ENCODE data around the gene PDZRN4. TPM values are rescaled to one million over a fixed set of nuclear protein-coding genes. Genes with fewer than 3 reads are reported as not detected.

The PDZRN4 gene
- polyA plus RNA-seq, 3 donors, result not detected

DNA sequence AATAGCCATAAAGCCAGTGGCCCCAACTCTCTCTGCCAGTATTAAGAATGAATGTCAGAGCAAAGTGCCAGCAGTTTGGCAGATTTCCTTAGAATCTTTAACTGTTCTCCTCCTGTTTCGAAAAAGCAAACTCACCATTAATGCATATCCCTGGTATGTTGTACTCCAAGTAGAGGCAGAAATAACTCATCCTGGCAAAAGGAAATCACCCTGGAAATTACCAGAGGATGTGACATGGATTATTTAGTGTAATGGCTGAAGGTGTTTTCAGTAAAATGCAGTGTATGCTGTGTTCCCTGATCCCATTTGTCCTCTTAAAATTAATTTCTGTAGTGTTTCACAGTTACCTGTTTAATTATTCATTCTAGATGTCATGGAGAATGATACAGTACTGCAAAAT, 105.3 kb downstream of the PDZRN4 start:
- H3K4me2 ChIP-seq (replicated peaks; ENCODE audit: extremely low read depth, low read length, poor library complexity, severe bottlenecking), result no peak overlapping the region
- no peak for DNase-seq
- no peaks in the 10 kb centered on the region for H3K79me2 ChIP-seq (ENCODE audit: insufficient read depth, low read length)
- Mint-ChIP-seq H3K9me3 (peaks cover 0 to 3% (median 0%) of the 10 kb centered on the region in 7 donors), H3K36me3 (no peaks in the 10 kb centered on the region), H3K27ac (no peak overlapping the region), H3K4me3 (no peak overlapping the region), H3K27me3 (ENCODE audit: low read depth in 3 of 3) (peaks cover 0 to 4% (median 2%) of the 10 kb centered on the region in 3 donors), H3K4me1 (no peaks in the 10 kb centered on the region)
- no peak overlapping the region for H3K27ac ChIP-seq (ENCODE audit: low read depth in 1 of 2, low read length in 2 of 2)
- H3K4me1 ChIP-seq (ENCODE audit: control insufficient read depth in 1 of 2, insufficient read depth in 2 of 2, low read length in 2 of 2), result no peaks in the 10 kb centered on the region
- no peaks in the 10 kb centered on the region for H3K36me3 ChIP-seq (replicated peaks in 1 of 2; ENCODE audit: control insufficient read depth in 1 of 2, insufficient read depth in 2 of 2, low read length in 2 of 2)
- no peaks in the 10 kb centered on the region for H3K9me3 ChIP-seq (replicated peaks in 1 of 2; ENCODE audit: control insufficient read depth in 1 of 2, insufficient read depth in 1 of 2, low read length in 2 of 2)
- no peak overlapping the region for H3K9ac ChIP-seq (ENCODE audit: insufficient read depth, low read length, poor library complexity, severe bottlenecking)
- no peak for TF ChIP-seq CTCF (IDR thresholded peaks at IDR 0.05)
- no peaks in the 10 kb centered on the region for H3K27me3 ChIP-seq (ENCODE audit: control insufficient read depth in 2 of 2, insufficient read depth in 2 of 2, low read length in 2 of 2)
- no peaks in the 10 kb centered on the region for H4K20me1 ChIP-seq (ENCODE audit: insufficient read depth, low read length)
- no peak overlapping the region for H2AFZ ChIP-seq (ENCODE audit: insufficient read depth, low read depth, low read length, poor library complexity, severe bottlenecking)
- WGBS (ENCODE audit: insufficient coverage), result no CpG with 5 or more reads among the region's 1 CpG
- intact Hi-C loops (cut with micrococcal nuclease), result no loop called here
- H3K4me3 ChIP-seq (replicated peaks in 1 of 3; ENCODE audit: low read depth in 2 of 3, low read length in 3 of 3), result no peak overlapping the region

DNA sequence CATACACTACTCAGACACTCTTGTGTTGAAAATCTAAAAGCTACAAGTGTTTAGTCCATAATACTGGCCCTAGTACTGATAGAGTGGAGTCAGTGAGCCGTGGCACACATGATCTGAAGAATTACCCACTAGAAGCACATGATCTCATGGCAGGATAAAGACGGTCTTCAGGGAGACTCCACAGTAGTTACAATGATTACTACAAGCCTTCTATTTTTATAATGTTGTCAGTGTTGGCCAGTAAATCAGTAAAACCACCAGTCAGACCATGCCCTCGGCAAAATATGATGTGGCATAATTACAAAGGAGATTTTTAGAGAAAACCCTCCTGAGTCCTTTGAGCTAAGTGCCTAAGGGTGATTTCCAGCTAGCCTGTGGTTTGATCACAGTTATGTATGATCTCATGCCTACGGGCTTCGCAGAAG, 114.9 kb downstream of the PDZRN4 start:
- no peak overlapping the region for H3K4me2 ChIP-seq (replicated peaks; ENCODE audit: extremely low read depth, low read length, poor library complexity, severe bottlenecking)
- 80% methylated on average over 1 of the region's 5 CpGs for WGBS (ENCODE audit: insufficient coverage)
- H3K27ac ChIP-seq (ENCODE audit: low read depth in 1 of 2, low read length in 2 of 2), result no peak overlapping the region
- no peaks in the 10 kb centered on the region for H3K36me3 ChIP-seq (replicated peaks in 1 of 2; ENCODE audit: control insufficient read depth in 1 of 2, insufficient read depth in 2 of 2, low read length in 2 of 2)
- H3K4me3 Mint-ChIP-seq, result no peak overlapping the region
- H3K9ac ChIP-seq (ENCODE audit: insufficient read depth, low read length, poor library complexity, severe bottlenecking), result no peak overlapping the region
- no peak overlapping the region for H2AFZ ChIP-seq (ENCODE audit: insufficient read depth, low read depth, low read length, poor library complexity, severe bottlenecking)
- no peaks in the 10 kb centered on the region for H3K4me1 Mint-ChIP-seq
- no peak for DNase-seq
- no peak for TF ChIP-seq CTCF (IDR thresholded peaks at IDR 0.05)
- H3K27me3 Mint-ChIP-seq (ENCODE audit: low read depth in 3 of 3), result no peaks in the 10 kb centered on the region
- H3K79me2 ChIP-seq (ENCODE audit: insufficient read depth, low read length), result no peaks in the 10 kb centered on the region
- peaks cover 0 to 4% (median 0%) of the 10 kb centered on the region in 7 donors for H3K9me3 Mint-ChIP-seq
- no peaks in the 10 kb centered on the region for H3K36me3 Mint-ChIP-seq
- H3K4me3 ChIP-seq (replicated peaks in 1 of 3; ENCODE audit: low read depth in 2 of 3, low read length in 3 of 3), result no peak overlapping the region
- intact Hi-C loops (cut with micrococcal nuclease), result no loop called here
- no peaks in the 10 kb centered on the region for H3K27me3 ChIP-seq (ENCODE audit: control insufficient read depth in 2 of 2, insufficient read depth in 2 of 2, low read length in 2 of 2)
- H3K4me1 ChIP-seq (ENCODE audit: control insufficient read depth in 1 of 2, insufficient read depth in 2 of 2, low read length in 2 of 2), result no peaks in the 10 kb centered on the region
- no peaks in the 10 kb centered on the region for H4K20me1 ChIP-seq (ENCODE audit: insufficient read depth, low read length)
- peak overlapping the region in 1 of 7 donors; percentile 15 for H3K27ac Mint-ChIP-seq
- no peaks in the 10 kb centered on the region for H3K9me3 ChIP-seq (replicated peaks in 1 of 2; ENCODE audit: control insufficient read depth in 1 of 2, insufficient read depth in 1 of 2, low read length in 2 of 2)

Data from CD14-positive monocyte (primary cell).